Activated naive CD8-positive, alpha-beta T cell treated with anti-CD3 and anti-CD28 coated beads, Interleukin-2, amount 50 U/mL, for 24 hours (primary cell): ENCODE data around the gene RNF19B.
"Not testable (repeated sequence)": the region's sequence is repeated elsewhere in the genome, so short reads cannot be mapped to it uniquely, and the experiment has no call there.

Source experiments
- ATAC-seq: fragments of 150-1000 bp; cut with Tn5 transposase; one replicate; pipeline ENCODE4 v1.10.0; 2021
- DNase-seq: peaks from one replicate; pipeline ENCODE4 v3.0.0; 2021
- H3K27ac Mint-ChIP-seq: one replicate; pipeline ENCODE4 v1.8.0; 2021; ENCODE audit warnings: mild to moderate bottlenecking, mixed read lengths
- H3K27me3 Mint-ChIP-seq: one replicate; pipeline ENCODE4 v1.8.0; 2021; ENCODE audit warnings: mixed read lengths
- H3K36me3 Mint-ChIP-seq: one replicate; pipeline ENCODE4 v1.8.0; 2021; ENCODE audit warnings: low read depth, mixed read lengths
- H3K4me1 Mint-ChIP-seq: one replicate; pipeline ENCODE4 v1.8.0; 2021; ENCODE audit warnings: mixed read lengths
- H3K4me3 Mint-ChIP-seq: one replicate; pipeline ENCODE4 v1.8.0; 2021; ENCODE audit warnings: mild to moderate bottlenecking, moderate library complexity, mixed read lengths
- H3K9me3 Mint-ChIP-seq: one replicate; pipeline ENCODE4 v1.8.0; 2021; ENCODE audit warnings: mixed read lengths

The RNF19B gene

DNA sequence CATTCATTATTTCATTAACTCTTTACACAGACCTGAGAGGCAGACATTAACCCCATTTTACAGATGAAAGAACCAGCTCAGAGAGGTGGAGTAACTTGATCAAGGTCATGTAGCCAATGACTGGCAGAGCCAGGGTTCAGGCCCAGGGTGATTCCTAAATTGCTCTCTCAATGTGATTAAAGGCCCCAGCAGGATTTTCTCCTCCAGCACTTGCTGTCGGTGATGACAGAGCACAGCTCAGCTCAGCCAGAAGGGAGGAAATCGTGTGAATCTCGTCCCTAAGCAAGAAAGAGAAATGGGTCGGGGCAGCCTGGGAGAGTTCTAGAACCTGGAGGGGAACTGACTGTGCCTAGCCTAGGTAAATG, 19.5 kb upstream of the RNF19B start:
- H3K4me3 Mint-ChIP-seq = no peak overlapping the region
- no peaks in the 10 kb centered on the region for H3K27me3 Mint-ChIP-seq
- H3K4me1 Mint-ChIP-seq = peaks cover 64% of the 10 kb centered on the region
- peaks cover 3% of the 10 kb centered on the region for H3K9me3 Mint-ChIP-seq
- ATAC-seq (no peak), DNase-seq (no peak)
- H3K27ac Mint-ChIP-seq = peak overlapping the region; percentile 50
- H3K36me3 Mint-ChIP-seq = no peaks in the 10 kb centered on the region

DNA sequence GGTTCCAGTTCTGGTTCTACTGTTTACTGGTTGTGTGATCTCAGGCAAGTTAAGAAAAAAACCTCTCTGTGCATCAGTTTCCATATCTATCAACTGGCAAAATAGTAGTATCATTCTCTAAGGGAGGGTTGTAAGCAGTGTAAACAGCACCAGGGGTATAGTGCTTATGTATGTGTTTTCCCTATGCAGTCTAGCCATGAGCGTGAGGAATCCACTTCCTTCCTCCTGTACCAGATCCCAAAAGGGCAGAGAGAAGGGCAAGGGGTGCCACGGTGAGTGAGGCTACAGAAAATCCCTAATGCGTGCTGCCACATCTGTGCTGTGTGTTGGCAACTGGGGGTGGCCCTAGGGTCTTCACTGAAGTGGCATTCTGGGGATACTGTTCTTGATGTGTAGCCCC, 18.4 kb upstream of the RNF19B start:
- no peaks in the 10 kb centered on the region for H3K27me3 Mint-ChIP-seq
- no peak overlapping the region for H3K27ac Mint-ChIP-seq
- no peaks in the 10 kb centered on the region for H3K36me3 Mint-ChIP-seq
- ATAC-seq (no peak), DNase-seq (no peak)
- H3K4me1 Mint-ChIP-seq = peaks cover 57% of the 10 kb centered on the region
- H3K9me3 Mint-ChIP-seq = peaks cover 3% of the 10 kb centered on the region
- no peak overlapping the region for H3K4me3 Mint-ChIP-seq

DNA sequence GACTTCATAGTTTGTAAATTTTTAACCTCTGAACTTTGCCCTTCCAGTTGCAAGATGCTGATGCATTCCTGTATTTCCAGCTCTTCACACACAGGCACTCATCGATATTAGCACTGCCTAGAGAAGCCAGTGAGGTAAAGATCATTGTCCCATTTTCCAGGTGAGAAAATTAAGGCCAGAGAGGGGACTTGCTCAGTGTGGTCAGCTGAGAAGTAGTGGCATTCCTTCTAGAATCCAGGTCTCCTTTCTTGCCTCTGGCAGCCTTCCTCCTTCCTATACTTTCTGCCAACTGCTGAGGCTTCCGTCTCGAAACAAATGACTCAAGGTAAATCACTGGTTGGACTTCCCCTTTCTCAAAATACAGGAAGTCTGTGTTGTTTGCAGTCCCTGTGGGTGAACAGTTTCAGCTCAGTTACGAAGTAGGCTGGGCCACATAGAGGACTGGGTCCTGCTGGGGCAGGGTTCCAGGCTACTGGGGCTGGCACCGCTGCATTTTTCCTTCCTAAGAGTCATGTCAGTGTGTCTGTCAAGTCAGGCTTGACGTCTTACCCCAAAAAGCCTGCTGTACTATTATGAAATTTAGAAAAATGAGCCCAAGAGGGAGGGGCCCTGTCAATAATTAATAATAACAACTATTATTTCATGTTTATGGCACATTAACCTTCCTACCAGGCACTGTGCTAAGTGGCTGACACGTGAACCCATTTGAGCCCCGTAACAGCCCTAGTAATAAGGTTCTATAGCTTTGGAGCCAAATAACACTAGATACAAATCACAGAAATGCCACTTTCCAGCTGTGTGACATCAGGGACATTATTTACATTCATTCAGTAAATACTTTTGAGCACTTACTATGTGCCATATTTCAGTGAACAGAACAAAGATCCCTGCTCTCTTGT, 16.6 kb upstream of the RNF19B start:
- peak; percentile 69 for DNase-seq
- Mint-ChIP-seq H3K36me3 (no peaks in the 10 kb centered on the region), H3K27me3 (no peaks in the 10 kb centered on the region), H3K9me3 (peaks cover 3% of the 10 kb centered on the region), H3K27ac (peak overlapping the region; percentile 92), H3K4me1 (peaks cover 52% of the 10 kb centered on the region), H3K4me3 (peak overlapping the region; percentile 71)
- peak; percentile 98 for ATAC-seq

DNA sequence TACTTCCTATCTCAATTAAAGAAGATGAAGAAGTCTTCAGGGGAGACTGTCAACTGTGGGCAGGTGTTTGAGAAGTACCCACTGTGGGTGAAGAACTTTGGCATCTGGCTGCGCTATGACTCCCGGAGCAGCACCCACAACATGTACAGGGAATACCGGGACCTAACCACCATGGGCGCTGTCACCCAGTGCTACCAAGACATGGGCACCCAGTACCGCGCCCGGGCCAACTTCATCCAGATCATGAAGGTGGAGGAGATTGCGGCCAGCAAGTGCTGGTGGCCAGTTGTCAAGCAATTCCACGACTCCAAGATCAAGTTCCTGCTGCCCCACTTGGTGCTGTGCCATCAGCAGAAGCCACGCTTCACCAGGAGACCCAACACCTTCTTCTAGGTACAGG, 15.5 kb upstream of the RNF19B start:
- Mint-ChIP-seq H3K27ac (no peak overlapping the region), H3K27me3 (no peaks in the 10 kb centered on the region), H3K36me3 (no peaks in the 10 kb centered on the region), H3K9me3 (peaks cover 3% of the 10 kb centered on the region), H3K4me1 (peaks cover 52% of the 10 kb centered on the region), H3K4me3 (no peak overlapping the region)
- ATAC-seq = no peak
- no peak for DNase-seq

DNA sequence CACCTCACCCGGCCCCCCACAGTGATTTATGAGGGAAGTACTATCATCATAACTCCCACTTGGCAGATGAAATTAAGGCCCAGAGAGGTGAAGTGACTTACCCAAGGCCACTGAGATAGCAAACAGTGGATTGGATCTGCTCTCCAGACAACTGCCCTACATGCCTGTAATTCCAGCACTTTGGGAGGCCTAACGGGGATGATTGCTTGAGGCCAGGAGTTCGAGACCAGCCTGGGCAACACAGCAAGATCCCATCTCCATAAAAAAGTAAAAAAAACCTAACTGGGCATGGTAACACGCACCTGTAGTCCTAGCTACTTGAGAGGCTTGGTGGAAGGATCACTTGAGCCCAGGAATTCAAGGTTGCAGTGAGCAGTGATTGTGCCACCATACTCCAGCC, 14.2 kb upstream of the RNF19B start:
- DNase-seq (no peak), ATAC-seq (no peak)
- peaks cover 42% of the 10 kb centered on the region for H3K4me1 Mint-ChIP-seq
- H3K36me3 Mint-ChIP-seq = no peaks in the 10 kb centered on the region
- no peaks in the 10 kb centered on the region for H3K27me3 Mint-ChIP-seq
- no peak overlapping the region for H3K27ac Mint-ChIP-seq
- H3K9me3 Mint-ChIP-seq = peaks cover 3% of the 10 kb centered on the region
- H3K4me3 Mint-ChIP-seq = no peak overlapping the region

DNA sequence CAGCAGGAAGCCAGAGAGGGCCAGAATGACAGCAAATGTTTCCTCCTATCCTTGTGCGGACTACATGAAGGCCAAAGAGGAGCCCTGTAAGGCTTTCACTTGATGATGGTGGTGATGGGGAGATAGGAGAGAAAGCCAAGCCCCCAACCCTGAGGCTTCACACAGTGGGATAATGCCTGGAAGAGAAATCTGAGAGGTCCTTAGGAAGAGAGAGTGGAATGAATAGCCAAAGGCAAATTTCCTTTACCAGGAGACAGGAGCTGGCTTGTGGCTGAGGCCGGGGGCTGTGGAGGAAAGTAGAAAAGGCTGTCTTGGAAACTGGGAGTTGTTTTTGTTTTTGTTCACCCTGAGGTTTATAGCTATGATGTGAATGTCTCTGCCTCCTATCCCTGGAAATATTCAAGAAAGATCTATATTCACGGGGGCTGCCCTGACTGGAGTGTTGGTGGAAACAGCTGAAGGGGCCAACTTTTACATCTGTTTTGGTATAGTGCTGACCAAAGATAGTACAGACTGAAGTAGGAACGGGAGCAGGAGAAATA, 13.0 kb upstream of the RNF19B start:
- ATAC-seq = no peak
- H3K27ac Mint-ChIP-seq = no peak overlapping the region
- peaks cover 34% of the 10 kb centered on the region for H3K4me1 Mint-ChIP-seq
- H3K27me3 Mint-ChIP-seq = peaks cover 3% of the 10 kb centered on the region
- DNase-seq = no peak
- H3K9me3 Mint-ChIP-seq = peaks cover 2% of the 10 kb centered on the region
- H3K4me3 Mint-ChIP-seq = no peak overlapping the region
- H3K36me3 Mint-ChIP-seq = no peaks in the 10 kb centered on the region

DNA sequence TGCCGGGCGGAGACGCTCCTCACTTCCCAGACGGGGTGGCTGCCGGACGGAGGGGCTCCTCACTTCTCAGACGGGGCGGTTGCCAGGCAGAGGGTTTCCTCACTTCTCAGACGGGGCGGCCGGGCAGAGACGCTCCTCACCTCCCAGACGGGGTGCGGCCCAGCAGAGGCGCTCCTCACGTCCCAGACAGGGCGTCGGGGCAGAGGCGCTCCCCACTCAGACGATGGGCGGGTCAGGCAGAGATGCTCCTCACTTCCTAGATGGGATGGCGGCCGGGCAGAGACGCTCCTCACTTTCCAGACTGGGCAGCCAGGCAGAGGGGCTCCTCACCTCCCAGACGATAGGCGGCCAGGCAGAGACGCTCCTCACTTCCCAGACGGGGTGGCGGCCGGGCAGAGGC, 10.4 kb upstream of the RNF19B start:
- H3K9me3 Mint-ChIP-seq, ATAC-seq, H3K4me3 Mint-ChIP-seq, H3K27ac Mint-ChIP-seq, H3K36me3 Mint-ChIP-seq, DNase-seq: not testable (repeated sequence)
- Mint-ChIP-seq H3K4me1 (peaks cover 15% of the 10 kb centered on the region), H3K27me3 (peaks cover 23% of the 10 kb centered on the region)

DNA sequence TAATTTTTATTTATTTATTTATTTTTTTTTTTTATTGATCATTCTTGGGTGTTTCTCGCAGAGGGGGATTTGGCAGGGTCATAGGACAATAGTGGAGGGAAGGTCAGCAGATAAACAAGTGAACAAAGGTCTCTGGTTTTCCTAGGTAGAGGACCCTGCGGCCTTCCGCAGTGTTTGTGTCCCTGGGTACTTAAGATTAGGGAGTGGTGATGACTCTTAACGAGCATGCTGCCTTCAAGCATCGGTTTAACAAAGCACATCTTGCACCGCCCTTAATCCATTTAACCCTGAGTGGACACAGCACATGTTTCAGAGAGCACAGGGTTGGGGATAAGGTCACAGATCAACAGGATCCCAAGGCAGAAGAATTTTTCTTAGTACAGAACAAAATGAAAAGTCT, 8.8 kb upstream of the RNF19B start:
- not testable (repeated sequence) for H3K36me3 Mint-ChIP-seq

DNA sequence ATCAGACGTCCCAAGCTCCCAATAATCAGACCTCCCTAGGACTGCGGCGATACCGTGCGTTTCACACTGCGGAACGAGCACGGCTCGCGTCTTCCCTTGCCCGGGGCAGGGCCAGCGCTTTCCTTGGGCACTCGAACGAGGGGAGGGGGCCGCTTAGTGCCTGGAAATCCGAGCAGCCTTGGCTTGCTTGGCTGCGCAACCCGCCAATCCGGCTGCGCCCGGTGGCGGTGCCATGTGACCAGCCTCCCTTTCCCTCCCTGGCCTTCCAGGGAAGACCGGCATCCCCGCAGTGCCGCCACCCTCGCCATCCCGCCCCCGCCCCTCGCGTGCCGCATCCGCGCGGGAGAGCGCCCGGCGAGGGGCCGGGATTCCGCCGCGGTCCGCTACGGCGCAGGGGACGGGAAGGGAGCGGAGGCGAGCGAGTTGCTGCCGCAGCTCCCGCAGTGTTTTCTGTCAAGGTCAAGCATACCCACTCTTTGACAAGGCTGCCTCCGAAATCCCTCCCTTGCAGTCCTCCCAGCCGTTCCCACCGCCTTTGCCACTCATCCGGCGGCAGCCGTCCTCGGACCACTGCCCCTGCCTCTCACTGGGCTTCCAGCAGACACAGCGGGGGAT, 8.3 kb upstream of the RNF19B start:
- peaks cover 2% of the 10 kb centered on the region for H3K36me3 Mint-ChIP-seq
- no peak overlapping the region for H3K27ac Mint-ChIP-seq
- H3K9me3 Mint-ChIP-seq = no peaks in the 10 kb centered on the region
- DNase-seq = no peak
- H3K4me1 Mint-ChIP-seq = peaks cover 19% of the 10 kb centered on the region
- H3K27me3 Mint-ChIP-seq = peaks cover 26% of the 10 kb centered on the region
- peak; percentile 26 for ATAC-seq
- peak overlapping the region; percentile 60 for H3K4me3 Mint-ChIP-seq

More for the DNA sequence above, 8.8 kb upstream of the RNF19B start:
- Mint-ChIP-seq H3K27me3 (peaks cover 25% of the 10 kb centered on the region), H3K4me3 (peak overlapping the region; percentile 60), H3K4me1 (peaks cover 14% of the 10 kb centered on the region)
- DNase-seq, H3K27ac Mint-ChIP-seq, ATAC-seq, H3K9me3 Mint-ChIP-seq: not testable (repeated sequence)

DNA sequence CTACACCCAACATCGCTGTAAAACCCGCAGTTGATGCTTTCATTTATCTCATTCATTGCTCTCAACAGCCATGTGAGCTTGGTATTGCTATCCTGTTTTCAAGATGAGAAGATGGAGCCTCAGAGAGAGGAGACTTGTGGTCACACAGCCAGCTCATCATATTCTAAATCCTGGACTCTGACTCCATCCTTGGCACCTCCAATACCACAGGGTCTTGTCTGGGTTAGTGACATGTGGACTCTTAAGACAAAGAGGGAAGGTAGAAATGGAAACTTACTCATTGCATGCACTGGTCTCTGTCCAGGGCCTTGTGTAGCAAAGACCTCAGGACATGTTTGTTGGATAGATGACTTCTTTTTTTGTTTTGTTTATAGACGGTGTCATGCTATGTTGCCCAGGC, 7.0 kb upstream of the RNF19B start:
- ATAC-seq = peak; percentile 27
- Mint-ChIP-seq H3K27ac (no peak overlapping the region), H3K9me3 (no peaks in the 10 kb centered on the region), H3K4me1 (peaks cover 24% of the 10 kb centered on the region), H3K36me3 (peaks cover 2% of the 10 kb centered on the region), H3K4me3 (no peak overlapping the region), H3K27me3 (peaks cover 26% of the 10 kb centered on the region)
- DNase-seq = no peak

DNA sequence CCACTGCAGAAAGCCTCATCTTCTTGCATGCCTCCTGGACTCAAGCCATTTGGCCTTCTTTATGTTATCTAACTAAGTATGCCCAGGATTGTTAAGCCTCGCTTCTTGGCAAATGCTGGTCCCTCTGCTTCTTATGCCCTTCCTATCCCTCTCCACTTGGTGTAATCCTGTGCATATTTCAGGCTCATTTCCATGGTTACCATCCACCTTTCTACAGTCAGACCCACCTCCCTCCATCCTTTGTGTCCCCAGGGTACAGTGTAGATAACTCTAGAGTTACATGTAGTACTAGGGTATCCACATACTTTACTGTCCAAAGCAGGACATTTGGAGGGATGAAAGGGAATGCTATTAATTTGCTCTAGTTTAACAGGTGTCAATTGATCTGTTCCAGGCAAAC, 6.5 kb upstream of the RNF19B start:
- Mint-ChIP-seq H3K4me3 (no peak overlapping the region), H3K9me3 (no peaks in the 10 kb centered on the region), H3K36me3 (peaks cover 2% of the 10 kb centered on the region), H3K27me3 (peaks cover 26% of the 10 kb centered on the region), H3K4me1 (peaks cover 24% of the 10 kb centered on the region), H3K27ac (no peak overlapping the region)
- ATAC-seq (no peak), DNase-seq (no peak)

DNA sequence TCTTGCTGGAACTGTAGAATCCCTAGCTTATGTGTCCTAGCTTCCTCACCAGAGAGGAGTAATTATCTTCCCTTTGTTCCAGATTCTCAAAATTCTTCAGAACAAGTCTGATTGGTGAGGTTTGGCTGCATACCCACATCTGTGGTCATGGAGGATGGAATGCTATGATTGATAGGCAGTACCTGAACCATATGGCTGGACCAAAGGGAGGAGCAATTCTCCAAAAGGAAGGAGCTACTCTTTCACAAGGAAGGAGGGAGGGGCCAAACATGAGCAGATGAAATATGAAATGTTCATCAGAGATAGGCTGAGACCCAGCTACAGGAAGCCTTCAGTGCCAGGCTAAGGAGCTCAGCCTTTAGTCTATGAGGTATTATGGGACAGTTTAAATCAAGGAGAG, 5.0 kb upstream of the RNF19B start:
- no peaks in the 10 kb centered on the region for H3K9me3 Mint-ChIP-seq
- DNase-seq (no peak), ATAC-seq (no peak)
- H3K27me3 Mint-ChIP-seq = peaks cover 26% of the 10 kb centered on the region
- H3K27ac Mint-ChIP-seq = no peak overlapping the region
- H3K4me1 Mint-ChIP-seq = peaks cover 27% of the 10 kb centered on the region
- H3K4me3 Mint-ChIP-seq = no peak overlapping the region
- H3K36me3 Mint-ChIP-seq = peaks cover 2% of the 10 kb centered on the region

DNA sequence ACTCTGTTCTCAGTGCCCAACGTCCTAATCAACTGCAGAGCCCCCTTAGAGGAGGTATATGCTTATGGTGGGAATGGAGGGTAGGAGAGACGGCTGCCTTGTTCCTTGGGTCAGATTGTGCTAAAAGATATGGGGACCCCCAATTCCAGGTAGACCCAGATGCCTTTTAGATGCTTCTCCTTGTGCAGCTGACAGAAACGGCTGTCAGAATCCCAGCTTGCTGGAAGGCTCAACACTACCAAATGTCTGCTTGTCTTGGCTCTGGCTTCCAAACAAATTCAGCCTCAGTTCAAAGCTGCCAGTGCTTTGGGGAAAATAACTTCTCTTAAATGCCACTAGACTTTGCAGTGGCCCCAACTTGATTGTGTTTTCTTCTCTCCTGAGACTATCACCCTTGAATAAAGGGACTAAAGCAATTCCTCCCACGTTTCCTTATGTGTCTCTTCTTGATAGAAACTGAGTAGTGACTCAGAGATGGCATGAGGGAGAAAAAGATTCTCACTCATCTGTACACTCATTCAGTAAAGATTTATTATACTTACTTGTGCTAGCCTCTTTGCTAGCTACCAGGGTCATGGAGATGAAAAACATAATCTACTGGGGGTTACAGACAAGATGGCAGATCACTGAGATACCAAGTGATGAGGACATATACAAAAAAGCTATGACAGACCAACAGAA, 3.4 kb upstream of the RNF19B start:
- Mint-ChIP-seq H3K4me3 (no peak overlapping the region), H3K4me1 (peaks cover 31% of the 10 kb centered on the region), H3K27ac (no peak overlapping the region), H3K36me3 (peaks cover 2% of the 10 kb centered on the region), H3K27me3 (peaks cover 24% of the 10 kb centered on the region), H3K9me3 (no peaks in the 10 kb centered on the region)
- no peak for DNase-seq
- ATAC-seq = no peak

DNA sequence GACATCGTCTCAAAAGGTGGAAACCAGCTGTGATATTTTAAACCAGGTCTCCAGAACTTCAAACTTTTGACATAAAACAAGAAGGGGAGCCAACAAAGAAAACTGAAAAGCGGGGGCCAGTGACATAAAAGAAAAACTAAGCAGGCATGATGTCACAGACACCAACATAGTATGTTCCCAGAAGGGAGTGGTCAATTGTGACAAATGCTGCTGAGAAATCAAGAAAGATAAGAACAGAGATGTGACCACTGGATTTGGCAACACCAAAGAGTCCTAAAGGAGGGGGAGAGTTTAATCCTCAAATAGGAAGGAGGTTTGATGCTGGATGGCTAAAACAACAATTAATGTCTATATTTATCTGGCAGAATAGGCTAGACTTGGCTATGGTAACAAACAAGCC, 2.3 kb upstream of the RNF19B start:
- Mint-ChIP-seq H3K36me3 (no peaks in the 10 kb centered on the region), H3K9me3 (no peaks in the 10 kb centered on the region), H3K4me1 (peaks cover 35% of the 10 kb centered on the region), H3K27me3 (peaks cover 16% of the 10 kb centered on the region), H3K4me3 (no peak overlapping the region), H3K27ac (no peak overlapping the region)
- ATAC-seq (no peak), DNase-seq (no peak)
